GM06990 (cell line): ENCODE measurements around the gene CYS1.

Experiments used
- DNase-seq: peaks from one replicate; pipeline ENCODE4 v3.0.0-alpha.2; 2011; ENCODE audit not compliant: insufficient read length; ENCODE audit errors: extremely low read depth
- H3K27me3 ChIP-seq: replicated peaks from 2 replicates; pipeline ENCODE4 v1.6.0; 2011; ENCODE audit warnings: low read length; ENCODE audit not compliant: control insufficient read depth, insufficient read depth
- H3K36me3 ChIP-seq: 2 replicates; pipeline ENCODE4 v1.5.1; 2011; ENCODE audit warnings: low read length; ENCODE audit not compliant: control insufficient read depth, insufficient read depth
- H3K4me3 ChIP-seq: replicated peaks from 2 replicates; pipeline ENCODE4 v1.5.1; 2011; ENCODE audit warnings: low read depth, mild to moderate bottlenecking, control low read depth, low read length
- TF ChIP-seq, protein P1 (sequence below): IDR thresholded peaks from 2 replicates; pipeline ENCODE4 v1.5.1; 2011; ENCODE audit warnings: low read length, control low read depth, mild to moderate bottlenecking, inconsistent platforms; ENCODE audit not compliant: insufficient read depth, poor library complexity, severe bottlenecking

CYS1 gene

DNA sequence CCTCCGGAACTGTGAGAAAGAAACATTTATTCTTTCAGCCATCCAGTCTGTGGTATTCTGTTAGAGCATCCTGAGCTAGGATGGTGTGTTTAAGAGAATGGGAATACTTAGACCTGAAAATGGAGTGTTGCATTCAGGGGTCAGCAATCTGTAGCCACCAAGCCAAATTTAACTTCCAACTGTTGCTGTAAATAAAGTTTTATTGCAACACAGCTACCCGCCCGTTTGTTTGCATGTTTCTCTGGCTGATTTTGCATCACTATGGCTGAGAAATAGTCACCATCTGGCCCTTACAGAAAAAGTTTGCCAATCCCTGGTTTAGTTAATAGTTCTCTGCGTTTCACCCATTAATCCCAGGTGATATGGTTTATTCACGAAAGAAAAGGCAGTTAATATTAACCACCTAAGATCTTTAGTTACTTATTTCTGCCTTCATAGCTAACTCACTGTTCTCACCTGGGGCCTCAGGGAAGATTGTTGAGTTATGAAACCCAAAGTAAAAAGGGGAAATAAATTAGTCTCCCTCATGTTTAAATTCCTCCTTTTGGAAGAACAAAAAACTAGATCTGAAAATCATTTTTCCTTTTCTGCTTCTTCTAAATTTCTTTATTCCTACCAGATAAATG, 9.5 kb upstream of the CYS1 start:
- Histone ChIP-seq H3K27me3 (no peaks in the 10 kb centered on the region), H3K36me3 (no peaks in the 10 kb centered on the region), H3K4me3 (no peak overlapping the region)
- no peak for DNase-seq
- TF ChIP-seq, protein P1, sequence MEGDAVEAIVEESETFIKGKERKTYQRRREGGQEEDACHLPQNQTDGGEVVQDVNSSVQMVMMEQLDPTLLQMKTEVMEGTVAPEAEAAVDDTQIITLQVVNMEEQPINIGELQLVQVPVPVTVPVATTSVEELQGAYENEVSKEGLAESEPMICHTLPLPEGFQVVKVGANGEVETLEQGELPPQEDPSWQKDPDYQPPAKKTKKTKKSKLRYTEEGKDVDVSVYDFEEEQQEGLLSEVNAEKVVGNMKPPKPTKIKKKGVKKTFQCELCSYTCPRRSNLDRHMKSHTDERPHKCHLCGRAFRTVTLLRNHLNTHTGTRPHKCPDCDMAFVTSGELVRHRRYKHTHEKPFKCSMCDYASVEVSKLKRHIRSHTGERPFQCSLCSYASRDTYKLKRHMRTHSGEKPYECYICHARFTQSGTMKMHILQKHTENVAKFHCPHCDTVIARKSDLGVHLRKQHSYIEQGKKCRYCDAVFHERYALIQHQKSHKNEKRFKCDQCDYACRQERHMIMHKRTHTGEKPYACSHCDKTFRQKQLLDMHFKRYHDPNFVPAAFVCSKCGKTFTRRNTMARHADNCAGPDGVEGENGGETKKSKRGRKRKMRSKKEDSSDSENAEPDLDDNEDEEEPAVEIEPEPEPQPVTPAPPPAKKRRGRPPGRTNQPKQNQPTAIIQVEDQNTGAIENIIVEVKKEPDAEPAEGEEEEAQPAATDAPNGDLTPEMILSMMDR = no peak

DNA sequence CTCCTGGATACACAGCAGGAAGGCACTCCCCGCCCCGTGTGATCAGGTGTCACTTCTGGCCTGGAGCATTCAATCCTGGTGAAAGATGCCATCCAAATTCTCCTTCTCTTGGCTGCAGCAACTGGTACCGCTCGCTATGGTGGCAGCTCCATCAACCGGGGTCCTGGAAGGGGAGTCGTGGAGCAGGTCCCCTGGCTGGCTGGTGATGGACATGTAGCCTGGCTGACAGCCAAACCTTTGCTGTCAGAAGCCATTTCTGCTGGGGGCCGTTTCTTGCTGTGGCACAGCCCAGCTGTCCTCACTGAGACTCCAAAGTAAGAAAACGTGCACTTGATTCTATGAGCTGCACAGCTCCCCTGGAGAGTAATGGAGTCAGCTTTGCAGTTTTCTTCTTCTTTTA, 7.1 kb upstream of the CYS1 start:
- no peak for DNase-seq
- TF ChIP-seq, protein P1 = no peak
- Histone ChIP-seq H3K4me3 (no peak overlapping the region), H3K36me3 (no peaks in the 10 kb centered on the region), H3K27me3 (no peaks in the 10 kb centered on the region)

DNA sequence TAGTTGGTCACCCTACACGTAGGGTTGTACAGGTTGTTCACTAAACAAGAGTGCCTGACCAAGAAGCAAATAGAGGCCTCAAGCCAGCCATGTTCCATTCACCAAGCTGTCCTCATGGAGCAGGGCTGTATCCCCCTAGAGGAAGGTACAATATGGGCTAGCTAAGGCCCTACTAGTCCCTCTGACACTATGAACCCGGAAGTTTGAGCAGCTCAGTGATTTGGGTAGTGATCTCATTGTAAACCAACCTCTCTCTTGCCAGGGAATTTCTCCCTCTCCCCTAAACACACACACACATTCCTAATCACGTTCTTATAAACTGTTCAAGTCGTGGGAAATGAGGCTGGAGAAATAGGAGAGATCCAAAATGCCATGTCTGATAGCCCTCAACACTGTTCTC, 6.7 kb upstream of the CYS1 start:
- TF ChIP-seq, protein P1 = no peak
- no peak for DNase-seq
- Histone ChIP-seq H3K27me3 (no peaks in the 10 kb centered on the region), H3K36me3 (no peaks in the 10 kb centered on the region), H3K4me3 (no peak overlapping the region)

DNA sequence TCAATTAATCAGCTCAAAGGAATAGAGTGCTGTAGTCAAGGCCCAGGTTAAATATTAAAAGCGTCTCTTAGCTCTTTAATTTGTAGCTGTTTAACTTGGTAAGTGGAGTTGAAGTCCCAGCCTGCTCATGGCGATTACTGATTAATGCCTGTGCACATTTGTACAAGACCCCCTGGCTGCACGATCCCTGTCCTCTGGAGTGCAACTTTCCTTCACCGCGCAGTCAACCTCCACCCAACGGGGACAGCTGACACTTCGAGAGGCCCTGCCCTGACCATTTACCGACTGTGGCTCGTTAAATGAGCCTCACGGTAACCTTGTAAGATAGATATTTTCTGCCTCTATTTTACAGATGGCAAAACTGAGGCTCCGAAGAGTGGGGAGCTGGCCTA, 5.5 kb upstream of the CYS1 start:
- H3K4me3 ChIP-seq = no peak overlapping the region
- H3K36me3 ChIP-seq = no peaks in the 10 kb centered on the region
- H3K27me3 ChIP-seq = no peaks in the 10 kb centered on the region
- TF ChIP-seq, protein P1 = no peak
- no peak for DNase-seq

DNA sequence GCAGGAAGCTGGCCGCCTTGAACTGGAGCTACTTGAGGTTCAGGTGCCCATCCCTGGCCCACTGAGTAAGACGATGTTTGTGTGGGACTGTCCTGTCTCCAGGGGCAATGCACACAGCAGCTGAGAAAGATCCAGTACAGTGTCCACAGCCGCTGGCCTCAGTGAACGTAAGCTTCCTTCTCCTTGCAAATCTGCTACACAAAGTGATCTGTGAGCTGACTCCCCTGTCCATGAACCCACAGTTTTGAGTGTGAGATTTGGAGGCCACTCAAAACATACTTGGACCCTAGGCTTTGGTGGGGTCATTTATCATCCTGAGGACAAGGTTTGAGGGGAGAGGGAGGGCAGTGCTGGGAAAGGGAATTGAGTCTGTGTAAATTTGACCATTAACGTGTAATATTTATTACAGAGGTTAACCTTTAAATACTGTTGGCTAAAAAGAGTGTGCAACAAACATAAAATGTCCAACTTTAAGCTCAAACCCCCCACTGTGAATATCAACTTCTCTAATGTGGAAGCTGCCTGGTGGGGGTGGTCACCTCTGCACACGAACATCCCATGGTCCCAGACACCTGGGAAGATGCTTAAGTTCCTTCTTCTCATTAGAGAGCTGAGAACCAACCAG, 4.9 kb upstream of the CYS1 start:
- no peaks in the 10 kb centered on the region for H3K36me3 ChIP-seq
- TF ChIP-seq, protein P1 = no peak
- no peak for DNase-seq

DNA sequence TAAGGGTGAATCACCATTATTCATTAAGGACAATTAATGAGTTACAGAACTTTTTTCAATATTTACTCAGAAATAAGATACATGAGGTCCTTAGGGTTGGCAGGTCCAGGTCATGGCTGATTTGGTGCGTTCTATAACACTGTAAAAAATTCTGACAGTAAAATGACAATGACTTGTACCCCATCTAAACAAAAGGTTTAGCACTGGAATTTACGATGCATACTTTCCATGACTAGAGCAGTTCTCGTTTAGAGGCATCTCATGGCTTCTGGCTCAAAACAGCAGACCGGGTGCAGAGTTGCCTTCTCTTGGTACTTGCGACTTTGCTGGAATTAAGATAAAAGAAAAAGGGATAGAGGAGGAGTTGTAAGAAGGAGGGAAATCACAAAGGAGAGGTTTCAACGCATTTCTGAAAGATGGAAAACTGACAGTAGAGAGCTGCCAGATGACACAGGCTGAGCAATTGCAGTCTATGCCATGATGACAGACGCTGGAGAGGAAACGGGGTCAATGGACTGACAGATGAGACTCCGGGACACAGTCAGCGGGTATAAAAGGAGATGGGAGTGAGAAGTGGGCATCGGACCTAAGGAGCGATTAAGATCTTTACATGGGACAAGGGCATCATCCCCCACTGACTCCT, 4.1 kb upstream of the CYS1 start:
- no peaks in the 10 kb centered on the region for H3K27me3 ChIP-seq
- H3K36me3 ChIP-seq = no peaks in the 10 kb centered on the region
- DNase-seq = no peak
- H3K4me3 ChIP-seq = no peak overlapping the region
- TF ChIP-seq, protein P1 = no peak

More for the DNA sequence above, 4.9 kb upstream of the CYS1 start:
- Histone ChIP-seq H3K4me3 (no peak overlapping the region), H3K27me3 (no peaks in the 10 kb centered on the region)
